HG03135 (cell line): ENCODE measurements around the gene ACCS.
A peak's percentile ranks its signal among the peaks of the same experiment; 100 is the strongest.

Experiments used
- ATAC-seq: cut with Tn5 transposase; IDR thresholded peaks from one replicate; pipeline ENCODE4 v1.9.1; 2021; ENCODE audit warnings: mild to moderate bottlenecking, moderate library complexity; ENCODE audit not compliant: unreplicated experiment

The ACCS gene

GRCh38 chr11:44088871-44089270 lies 22.8 kb downstream of the ACCS start:
- no peak for ATAC-seq

DNA sequence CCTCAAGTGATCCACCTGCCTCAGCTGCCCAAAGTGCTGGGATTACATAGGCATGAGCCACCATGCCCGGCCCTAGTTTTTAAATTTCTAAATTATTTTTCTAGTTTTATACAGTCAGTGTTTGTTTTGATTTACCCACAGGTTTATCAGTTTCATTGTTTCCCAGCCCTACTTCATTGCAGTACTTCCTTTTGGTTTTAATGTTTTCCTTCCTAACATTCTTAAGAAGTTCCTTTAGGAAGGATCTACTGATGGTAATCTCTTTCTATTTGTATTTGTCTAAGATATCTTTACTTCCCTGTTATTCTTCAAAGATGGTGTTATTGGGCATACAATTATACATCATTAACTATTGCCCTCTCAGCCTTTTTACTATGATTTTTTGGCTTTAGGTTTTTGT lies 24.5 kb downstream of the ACCS start:
- ATAC-seq, result no peak

DNA sequence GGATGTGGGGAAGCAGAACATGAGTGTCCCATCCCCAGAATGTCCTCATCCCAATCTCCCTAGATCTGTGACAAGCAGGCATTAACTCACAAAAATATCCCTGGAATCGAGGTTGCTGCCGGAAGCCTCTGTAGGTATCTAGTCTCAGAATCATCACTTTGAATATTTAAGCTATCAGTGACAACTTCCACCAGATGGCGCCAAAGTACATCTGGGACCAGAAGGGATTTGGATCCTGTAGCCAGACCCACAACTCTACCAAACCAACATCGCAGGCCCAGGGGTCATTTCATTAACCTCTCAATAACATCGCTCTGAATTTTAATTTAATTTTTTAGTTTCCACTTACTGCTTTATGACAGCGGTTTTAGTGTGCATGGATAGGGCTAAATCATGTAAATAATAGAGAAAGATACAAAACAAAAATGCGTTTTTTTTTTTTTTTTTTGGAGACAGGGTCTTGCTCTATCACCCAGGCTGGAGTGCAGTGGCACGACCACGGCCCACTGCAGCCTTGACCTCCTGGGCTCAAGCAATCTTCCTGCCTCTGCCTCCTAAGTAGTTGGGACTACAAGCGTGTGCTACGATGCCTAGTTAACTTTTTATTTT lies 28.3 kb downstream of the ACCS start:
- ATAC-seq, result peak; percentile 42

GRCh38 chr11:44095506-44096359 lies 29.7 kb downstream of the ACCS start, which contains the start of gene EXT2:
Gene EXT2 (plus strand): TSS chr11:44095678. CDS start chr11:44107713, 12,035 bp downstream.
- ATAC-seq, result peak; percentile 87

- no peak for ATAC-seq
Observed at GRCh38 chr11:44096360-44097185, 30.5 kb downstream of the ACCS start.

GRCh38 chr11:44097821-44098220 lies 31.8 kb downstream of the ACCS start:
- no peak for ATAC-seq

DNA sequence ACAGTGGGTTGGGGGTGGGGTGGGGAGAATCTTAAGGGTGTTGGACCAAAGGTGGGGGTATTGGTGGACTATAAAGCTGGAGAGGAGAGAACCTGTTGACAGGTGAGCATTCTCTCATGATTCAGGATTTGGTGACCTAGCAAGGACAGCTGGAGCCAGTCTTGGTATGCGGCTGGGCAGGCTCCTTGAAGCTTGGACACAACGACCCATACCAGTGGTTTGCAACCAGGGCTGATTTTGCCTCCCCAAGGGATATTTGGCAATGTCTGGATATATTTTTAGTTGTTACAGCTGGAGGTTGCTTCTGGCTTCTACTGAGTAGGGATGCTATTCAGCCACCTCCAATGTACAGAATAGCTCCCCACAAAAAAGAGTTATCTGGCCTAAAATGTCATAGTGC lies 35.0 kb downstream of the ACCS start:
- ATAC-seq, result no peak

DNA sequence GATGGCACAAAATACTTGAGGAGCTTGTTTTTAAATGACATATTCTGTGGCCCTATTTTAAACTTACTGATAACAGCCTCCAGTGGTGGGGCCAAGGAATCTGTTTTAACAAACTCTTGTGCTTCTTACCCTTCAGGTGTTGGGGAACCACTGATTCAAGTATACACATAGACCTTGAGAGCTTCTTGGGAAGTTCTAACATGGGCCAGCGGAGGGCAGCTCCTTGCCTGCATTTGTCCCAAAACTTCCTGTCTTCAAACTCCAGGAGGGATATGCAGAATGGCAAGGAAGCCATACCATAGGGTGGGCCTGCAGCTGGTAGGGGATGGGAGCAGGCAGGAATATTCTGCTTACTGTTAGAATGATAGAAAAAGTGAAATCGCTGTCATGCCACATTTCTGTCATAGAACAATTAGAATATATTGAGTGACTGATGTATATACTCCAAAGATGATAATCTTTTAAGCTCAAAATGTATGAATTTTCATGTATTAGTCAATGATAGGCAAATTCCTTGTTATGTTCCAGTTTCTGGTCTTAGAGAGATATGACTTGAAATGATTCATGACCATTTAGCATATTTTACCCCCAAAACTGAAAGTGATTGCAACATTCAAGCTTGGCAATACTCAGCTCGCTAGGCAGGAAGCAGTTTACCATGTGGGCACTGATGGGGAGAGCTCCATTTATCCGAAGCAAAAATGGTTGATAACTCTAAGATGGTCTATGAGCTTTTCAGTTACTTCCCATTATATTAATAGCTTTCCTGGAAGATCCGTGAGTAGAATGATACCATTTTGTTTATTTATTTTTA lies 38.6 kb downstream of the ACCS start:
- no peak for ATAC-seq

DNA sequence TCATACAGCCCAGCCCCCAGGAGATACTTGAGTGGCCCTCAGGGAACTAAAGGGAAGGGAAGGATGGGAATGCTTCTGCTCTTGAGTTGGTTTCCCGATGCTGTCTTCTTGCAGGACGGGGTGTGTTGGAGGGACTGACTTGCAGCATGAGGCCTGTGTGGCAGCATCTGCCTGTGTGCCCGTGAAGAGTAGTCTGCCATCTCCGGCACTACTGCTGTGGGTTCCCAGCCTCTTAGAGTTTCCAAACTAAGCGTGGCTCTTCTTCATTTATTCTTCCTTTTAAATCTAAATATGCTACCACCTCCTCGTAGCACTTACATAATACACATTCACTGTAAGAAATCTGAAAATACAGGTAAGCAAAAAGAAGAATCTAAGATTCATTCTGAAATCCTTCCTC lies 42.2 kb downstream of the ACCS start:
- ATAC-seq, result no peak

DNA sequence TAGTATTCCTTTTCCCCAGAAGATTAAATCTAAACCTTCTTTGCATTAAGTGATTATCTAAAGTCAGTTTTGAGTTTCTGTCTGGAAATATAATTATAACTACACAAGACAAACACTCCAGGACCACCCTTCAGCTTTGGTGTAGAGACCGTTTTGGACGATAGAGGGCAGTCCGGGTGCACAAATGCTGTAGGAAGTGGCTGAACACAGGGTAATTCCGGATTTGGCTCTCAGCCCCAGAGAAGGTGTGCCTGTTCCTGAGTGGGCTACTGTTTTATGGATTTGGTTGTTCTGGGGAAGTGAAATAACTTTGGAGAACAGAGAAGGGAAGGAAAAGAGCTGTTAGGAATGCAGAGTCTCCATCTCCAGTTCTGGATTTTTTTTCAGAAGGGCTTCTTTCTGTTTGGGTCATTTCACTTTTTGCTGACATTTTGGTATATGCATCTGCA lies 44.2 kb downstream of the ACCS start:
- ATAC-seq, result peak; percentile 93

- ATAC-seq, result no peak
Observed at GRCh38 chr11:44112091-44112821, 46.2 kb downstream of the ACCS start.

- ATAC-seq, result no peak
Observed at GRCh38 chr11:44113018-44113417, 46.9 kb downstream of the ACCS start.

DNA sequence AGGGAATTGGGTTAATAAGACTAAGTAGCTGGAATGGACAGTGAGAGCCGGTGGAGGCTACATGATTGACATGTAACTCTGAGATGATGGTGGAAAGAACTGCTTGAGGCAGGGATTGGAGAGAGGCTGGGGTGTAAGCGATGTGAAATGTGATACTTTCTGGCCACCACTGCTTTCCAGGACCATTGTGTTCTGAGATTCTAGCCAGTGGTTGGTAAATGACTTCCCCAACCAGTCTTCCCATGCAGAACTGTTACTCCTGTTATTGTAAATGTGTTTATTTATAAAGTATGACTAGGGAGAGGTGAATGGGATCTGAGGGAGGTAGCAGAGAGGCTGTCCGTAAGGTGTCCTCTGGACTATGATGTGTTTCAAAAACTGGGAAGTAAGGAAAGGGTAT lies 47.5 kb downstream of the ACCS start:
- ATAC-seq, result no peak

DNA sequence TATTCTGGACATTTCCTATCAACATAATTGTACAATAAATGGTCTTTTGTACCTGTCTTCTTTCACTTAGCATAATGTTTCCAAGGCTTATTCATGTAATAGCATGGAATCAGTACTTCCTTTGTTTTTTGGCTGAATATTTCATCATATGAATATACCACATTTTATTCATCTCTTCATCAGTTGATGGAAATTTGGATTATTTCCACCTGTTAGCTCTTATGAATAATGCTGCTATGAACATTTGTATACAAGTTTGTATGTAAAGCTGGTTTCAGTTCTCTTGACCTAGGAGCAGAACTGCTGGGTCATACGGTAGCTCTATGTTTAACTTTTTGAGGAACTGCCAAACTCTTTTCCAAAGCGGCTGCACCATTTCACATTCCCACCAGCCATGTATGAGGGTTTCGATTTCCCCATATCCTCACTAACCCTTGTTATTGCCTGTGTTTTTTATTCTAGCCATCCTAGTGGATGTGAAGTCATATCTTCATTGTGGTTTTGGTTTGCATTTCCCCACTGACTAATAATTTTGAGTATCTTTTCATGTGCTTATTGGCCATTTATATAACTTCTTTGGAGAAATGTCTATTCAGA lies 50.3 kb downstream of the ACCS start:
- ATAC-seq, result no peak

DNA sequence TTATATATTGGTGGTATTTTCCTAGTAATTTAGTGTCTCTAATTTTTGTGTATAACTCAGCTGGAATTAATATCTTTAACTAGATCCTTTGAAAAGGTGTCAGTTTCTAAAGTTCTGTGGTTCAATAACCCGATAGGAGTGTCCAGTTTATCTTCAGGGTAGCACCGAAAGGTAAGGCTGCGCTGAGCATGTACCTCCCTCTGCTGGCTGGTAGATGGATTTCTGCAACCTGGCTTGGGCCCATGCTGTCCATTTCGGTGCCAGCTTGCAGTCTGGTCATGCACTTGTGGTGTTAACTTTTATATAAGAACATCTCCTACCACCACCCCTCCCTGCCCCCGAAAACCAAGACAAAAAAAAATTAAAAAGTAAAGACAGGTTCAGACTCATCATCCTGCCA lies 54.1 kb downstream of the ACCS start:
- no peak for ATAC-seq

- ATAC-seq, result no peak
Observed at GRCh38 chr11:44125598-44125997, 59.5 kb downstream of the ACCS start.

DNA sequence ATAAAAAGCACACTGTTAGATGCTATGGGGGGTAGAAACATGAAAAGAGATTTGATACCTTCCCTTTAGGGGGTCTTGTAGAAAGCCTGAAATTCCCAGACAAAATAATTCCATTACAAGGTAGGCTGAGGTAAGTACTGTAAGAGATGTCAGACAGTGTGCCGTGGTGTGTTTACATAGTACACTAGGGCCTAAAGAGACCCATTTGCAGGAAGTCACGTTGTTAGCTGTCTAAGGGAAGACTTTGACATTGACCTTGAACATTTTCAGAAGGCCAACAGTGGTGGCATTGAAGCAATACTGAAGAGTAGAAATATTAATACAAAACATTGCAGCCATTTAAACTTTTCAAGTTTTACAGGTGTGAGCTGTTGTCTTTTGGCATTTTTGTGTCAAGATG lies 60.2 kb downstream of the ACCS start:
- no peak for ATAC-seq

GRCh38 chr11:44127130-44127529 lies 61.1 kb downstream of the ACCS start:
- no peak for ATAC-seq

DNA sequence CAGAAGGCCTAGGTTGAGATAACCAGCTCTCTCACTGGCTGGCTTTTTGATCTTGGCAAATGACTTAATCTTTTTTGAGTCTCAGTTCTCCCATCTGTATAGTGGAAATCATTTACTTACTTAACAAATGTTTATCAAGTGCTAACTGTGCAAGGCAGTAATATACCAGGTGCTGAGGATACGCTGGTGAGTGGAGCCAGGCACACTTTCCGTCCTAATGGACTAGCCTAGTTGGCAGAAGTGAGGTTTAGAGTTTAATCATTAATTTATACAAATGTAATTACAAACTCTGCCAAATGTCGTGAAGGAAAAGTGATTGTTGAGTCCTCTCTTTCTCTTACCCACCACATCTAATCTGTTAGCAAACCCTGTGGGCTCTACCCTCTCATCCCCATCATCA lies 62.7 kb downstream of the ACCS start:
- ATAC-seq, result no peak

- no peak for ATAC-seq
Observed at GRCh38 chr11:44130751-44131150, 64.7 kb downstream of the ACCS start.
